HG03378 (cell line): ENCODE results near the gene KLHL29.
A peak's percentile ranks its signal among the peaks of the same experiment; 100 is the strongest.
"Not testable (repeated sequence)": the region's sequence is repeated elsewhere in the genome, so short reads cannot be mapped to it uniquely, and the experiment has no call there.

ENCODE experiments used
- ATAC-seq: cut with Tn5 transposase; IDR thresholded peaks from one replicate; pipeline ENCODE4 v1.9.1; 2021; ENCODE audit warnings: mild to moderate bottlenecking, moderate library complexity; ENCODE audit not compliant: unreplicated experiment

Gene KLHL29

DNA sequence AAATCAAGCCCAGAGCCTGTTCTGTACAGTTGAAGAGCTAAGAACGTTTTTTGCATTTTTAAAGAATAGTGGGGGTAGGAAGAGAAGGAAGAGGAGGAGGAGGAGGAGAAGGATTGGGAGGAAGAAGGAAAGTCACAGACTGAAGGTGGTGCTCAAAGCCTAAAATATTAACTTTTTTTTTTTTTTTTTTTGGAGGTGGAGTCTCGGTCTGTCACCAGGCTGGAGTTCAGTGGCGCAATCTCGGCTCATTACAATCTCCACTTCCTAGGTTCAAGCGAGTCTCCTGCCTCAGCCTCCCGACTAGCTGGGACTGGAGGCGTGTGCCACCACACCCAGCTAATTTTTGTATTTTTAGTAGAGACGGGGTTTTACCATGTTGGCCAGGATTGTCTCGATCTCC, 18.3 kb upstream of the KLHL29 start:
- no peak for ATAC-seq

DNA sequence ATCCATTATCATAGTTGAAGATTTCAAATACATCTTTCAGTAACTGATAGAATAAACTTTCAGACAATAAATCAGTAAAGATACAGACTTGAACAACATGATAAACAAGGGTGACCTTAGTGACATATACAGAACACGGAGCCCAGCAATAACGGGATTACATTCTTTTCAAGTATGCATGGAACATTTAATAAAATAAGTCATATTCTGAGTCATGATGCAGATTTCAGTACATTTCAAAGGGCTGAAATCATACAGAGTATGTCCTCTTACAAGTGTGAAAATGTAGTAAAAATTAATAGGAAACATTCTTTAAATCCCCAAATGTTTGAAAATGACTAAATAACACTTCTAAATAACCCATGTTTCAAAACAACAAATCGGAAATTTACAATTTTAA, 17.2 kb upstream of the KLHL29 start:
- no peak for ATAC-seq

DNA sequence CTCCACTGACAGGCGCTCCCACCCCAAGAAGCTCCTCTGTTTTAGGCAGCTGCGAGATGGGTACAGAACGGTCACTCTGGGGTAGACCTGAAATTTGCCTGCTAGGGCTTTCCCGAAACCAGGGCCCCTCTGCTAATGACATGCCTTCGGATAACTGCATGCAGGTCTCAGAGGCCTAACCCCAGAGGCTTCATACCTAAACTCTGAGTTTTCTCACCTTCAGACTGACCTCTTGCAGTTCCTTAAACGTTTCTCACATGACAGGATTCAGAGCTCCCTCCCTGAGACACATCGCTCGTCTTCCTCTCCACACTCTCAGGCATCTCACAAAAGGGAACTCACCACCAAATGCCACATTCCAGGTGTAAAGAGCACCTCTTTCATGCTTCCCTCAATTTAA, 11.3 kb upstream of the KLHL29 start:
- no peak for ATAC-seq

DNA sequence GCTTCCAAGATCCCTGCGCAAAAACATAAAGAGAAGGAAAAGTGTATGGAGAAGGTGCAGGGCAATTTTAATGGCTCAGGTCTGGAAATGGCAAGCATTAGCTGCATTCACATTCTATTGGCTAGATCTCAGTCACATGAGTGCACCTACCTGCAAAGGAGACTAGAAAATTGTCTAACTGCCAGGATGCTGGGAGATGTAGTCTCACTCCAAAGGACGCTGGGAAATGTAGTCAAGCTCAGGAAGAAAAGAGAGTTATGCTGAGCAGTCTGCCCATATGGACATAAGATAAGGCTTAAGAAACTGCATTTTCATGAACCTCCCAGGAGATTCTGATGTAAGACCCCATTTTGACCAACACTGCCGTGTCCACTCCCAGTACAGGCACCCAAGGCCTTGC, 9.5 kb upstream of the KLHL29 start:
- ATAC-seq = peak; percentile 49

DNA sequence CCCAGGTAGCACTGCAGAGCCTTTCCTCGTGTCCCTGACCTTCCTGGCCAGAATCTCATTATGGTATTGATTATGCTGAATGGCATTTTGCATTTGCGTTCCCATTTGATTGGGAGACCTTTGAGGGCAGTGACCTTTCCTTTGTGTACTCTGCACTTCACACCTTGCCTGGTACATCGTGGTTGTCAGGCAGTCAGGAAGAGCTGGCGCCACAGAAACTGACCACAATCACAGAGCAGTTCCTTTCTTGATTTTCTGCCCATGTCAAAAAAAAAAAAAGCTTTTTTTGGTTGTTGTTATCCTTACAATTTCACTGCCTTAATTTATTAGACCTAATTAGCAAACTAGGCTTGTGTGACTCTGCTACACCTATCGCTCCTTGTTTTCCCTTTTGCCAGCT, 8.9 kb upstream of the KLHL29 start:
- ATAC-seq = no peak

DNA sequence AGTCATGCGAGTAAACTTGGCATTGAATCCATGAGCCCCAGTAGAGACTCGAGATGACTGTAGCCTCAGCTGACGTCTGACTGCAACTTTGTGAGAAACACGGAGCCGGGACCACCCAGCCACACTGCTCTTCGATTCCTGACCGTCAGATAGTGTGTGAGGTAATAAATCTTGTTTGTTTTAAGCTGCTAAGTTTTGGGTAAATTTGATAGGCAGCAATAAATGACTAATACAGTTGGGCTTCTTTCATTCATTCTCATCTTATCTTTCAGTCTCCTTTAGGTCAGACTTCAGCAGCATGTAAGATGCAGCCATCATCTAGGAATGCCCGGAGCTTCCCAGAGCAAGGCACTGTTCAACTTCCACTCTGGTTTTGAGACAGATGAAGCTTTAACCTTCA, 8.0 kb upstream of the KLHL29 start:
- ATAC-seq = no peak

DNA sequence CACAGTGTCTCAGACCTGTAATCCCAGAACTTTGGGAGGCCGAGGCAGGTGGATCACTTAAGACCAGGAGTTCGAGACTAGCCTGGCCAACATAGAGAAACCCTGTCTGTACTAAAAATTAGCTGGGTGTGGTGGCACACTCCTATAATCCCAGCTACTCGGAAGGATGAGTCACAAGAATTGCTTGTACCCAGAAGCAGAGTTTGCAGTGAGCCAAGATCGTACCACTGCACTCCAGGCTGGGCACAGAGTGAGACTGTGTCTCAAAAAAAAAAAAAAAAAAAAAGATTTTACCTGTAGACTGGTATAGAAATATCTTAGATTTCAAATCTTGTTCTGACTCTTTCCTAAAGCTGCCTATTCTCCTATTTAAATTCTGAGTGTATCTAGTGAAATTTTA, 7.2 kb upstream of the KLHL29 start:
- ATAC-seq = no peak

DNA sequence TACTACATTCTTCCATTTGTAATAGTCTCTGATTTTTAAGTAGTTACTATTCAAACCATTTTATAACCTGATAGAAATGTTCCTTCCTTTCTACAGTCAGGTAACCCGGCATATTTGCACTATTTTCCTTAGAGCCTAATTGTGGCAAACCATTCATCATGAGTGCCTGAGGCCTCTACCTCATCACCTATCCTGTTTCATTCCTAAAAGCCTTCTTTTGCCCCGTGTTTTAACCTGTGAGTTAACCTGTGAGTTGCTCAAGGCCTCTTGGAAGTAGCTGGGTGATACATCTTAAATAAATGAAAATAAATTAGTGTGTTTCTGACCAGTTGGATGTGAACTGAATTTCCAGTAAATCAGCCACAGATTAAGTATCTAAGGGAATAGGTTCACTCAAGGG, 6.5 kb upstream of the KLHL29 start:
- no peak for ATAC-seq

DNA sequence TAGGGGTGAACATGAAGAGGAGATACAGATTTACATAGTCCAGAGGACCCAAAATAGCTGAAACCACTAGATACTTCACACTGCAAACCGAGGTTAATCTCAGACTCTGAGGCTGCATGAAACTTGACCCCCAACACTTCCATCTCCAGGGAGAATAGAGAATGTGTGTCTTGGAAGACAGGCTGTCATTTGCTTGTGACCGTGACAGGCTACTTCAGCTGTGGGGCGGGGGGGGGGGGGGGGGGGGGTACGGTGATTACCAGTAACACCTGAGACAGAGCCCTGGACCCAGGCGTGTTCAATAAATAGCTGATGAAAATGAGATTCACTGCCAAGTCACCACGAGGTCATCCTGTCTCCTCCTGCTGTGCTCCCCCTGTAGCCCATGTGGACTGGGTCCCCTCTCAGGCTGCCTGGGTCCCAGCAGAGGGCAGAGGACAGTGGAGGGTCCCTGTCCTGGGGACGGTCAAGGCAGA, 5.7 kb upstream of the KLHL29 start:
- ATAC-seq = peak; percentile 68

DNA sequence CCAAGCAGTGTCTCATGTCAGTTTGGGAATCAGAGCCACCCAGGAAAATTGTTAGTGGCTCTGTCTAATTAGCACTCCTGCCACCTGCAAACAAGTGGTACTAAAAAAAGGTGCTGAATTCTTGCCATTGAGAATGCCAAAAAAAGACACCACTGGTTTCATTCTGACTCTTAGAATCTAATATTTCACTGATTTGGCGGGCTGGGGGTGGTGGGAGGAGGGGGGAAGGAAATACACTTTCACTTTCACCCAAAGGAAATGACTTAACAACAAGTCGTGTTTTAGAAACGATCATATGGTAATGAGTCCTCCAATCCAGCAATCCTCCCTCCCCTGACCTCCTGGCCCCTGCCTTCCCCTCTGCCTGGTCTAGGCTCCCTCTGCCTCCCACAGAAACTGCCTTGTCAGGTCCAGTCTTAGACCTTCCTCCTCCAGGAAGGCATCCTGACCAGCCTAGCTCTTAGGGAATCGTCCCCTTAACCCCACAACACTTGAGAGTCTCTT, 4.4 kb upstream of the KLHL29 start:
- peak; percentile 38 for ATAC-seq

DNA sequence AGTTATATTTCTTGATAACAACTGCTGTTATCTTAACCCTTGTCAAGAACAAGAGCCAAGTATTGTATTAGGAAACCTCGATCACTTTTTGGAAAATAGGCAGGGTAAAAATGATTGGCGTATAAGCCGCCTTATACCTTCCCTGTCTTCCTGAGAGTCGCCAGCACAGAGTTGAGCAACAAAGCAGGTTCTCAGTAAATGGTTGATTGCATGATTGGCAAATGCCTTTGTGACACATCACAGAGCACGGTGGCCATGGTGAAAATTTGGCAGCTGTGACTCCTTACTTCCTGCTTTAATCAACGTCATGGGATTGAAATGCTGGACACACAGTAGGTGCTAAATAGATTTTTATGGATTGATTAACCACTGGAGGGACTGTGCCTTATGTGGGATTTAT, 3.9 kb upstream of the KLHL29 start:
- peak; percentile 24 for ATAC-seq

DNA sequence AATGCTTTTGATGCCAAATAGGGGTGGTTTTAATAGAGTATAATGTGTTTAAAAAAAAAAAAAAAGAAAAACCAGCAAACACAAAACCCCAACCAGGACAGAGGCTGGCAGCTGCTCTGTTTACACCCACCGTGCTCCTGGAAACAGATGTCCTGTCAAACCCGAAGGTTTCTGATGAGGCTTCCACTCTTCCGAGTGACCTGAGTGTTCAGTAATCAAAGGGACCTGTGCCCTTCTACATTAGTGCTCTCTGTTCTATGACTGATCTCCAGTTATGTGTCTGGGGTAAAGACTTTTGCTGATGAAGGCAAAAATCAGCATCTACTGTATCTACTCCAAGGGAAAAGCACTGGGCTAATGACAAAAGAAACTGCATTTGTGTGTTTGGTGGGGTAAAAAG, 3.5 kb upstream of the KLHL29 start:
- ATAC-seq = no peak

DNA sequence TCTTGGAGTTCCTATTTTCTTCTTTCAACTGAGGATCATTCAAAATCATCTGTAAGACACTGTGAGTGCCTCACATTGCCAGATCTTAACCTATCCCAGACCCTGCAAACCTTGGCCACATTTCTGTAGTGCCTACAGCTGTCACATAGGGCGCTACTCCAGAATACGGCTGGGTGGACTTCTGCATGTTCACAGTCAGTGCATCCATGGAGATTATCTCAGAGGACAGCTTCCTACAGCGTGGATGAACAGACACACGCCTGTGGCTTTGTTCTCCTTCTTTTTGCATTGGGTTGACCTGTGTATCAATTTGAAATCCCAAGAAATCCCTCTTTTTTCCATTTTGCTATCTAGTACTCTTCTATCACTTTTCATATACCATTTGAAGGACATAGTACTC, 1.9 kb upstream of the KLHL29 start:
- ATAC-seq = no peak

DNA sequence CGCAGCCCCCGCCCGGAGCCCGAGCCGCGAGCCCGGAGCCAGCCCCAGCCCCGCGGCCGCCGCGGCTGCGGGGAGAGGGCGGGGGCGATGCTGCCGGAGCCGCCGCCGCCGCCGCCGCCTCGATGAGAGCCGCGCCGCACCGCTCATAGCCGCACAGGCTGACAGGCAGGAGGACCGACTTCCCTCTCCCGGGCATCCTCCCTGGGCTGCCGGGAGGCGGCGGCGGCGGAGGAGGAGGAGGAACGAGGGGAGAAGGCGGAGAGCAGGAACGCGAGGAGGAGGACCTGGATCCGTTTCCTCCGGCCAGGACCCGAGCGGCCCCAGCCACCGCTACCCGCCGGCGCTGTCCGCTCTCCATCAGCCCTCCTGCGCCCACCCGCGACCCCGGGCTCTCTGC, 370 bp downstream of the KLHL29 start:
- ATAC-seq = peak; percentile 1

DNA sequence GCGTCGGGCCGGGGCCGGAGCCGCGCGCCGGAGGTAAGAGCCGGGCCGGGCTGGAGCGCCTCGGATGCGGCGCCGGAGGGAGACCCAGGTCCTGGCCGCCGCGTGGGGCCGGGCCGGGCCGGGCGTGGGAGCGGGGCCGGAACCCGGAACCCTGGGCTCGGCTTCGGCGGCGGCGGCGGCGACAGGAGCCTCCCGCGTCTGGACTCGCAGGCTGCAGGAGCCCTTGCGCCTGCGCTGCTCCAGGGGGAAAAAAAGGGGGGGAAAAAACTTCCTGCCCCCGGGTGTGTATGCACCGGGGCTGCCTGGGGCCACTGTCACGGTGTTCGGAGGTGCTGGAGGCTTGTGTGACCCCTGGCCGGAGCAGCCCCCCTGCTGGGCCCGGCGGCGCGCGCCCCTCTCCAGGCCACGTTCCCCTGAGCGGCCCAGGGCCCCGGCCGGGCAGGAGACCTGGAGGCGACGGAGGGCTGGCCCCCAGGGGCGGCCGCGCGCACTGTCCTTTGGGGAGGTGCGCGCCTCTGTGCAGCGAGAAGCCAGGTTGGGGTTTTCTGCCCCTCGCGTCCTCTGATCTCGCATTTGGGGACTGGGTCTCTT, 864 bp downstream of the KLHL29 start:
- ATAC-seq = no peak

DNA sequence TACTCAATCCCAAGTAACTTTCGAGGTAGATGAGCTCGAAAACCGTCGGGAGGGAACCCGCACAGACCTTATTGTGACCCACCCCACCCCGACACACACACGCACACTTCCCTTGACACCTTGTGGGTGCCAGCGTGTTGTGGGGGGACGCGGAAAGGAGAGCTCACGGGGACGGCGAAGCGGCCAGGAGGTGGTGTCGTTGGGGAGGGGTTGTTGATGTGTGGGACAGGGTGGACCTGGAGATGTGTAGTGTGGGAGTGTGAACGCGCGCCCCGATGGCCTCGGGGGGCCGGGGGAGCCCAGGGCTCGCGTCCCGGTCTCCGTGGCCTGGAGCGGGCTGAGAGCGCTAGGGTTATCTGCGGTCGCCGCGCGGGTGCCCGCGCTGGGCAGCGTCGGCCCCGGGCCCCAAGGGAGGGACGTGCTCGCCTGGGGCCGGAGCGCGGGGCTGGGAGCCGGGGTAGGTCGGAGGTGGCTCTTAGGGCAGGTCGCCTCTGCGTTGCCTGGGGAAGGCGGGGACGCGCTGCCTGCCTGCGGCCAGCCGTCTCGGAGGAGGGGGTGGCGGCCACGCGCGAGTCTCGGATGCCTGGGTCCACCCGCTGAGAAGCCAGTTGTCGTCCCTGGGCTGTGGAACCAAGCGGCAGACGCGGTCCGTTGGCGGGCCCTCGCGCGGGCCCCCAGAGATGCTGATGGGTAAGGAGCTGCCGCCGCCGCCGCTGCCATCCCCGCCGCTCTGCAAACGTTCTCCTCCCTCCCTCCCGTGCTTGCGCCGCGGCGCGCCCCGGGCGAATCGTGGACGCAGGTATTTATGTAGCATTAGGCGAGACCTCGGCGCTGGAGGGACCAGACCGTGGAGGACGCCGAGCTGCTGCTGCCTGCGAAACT, 1.6 kb downstream of the KLHL29 start:
- ATAC-seq = no peak

DNA sequence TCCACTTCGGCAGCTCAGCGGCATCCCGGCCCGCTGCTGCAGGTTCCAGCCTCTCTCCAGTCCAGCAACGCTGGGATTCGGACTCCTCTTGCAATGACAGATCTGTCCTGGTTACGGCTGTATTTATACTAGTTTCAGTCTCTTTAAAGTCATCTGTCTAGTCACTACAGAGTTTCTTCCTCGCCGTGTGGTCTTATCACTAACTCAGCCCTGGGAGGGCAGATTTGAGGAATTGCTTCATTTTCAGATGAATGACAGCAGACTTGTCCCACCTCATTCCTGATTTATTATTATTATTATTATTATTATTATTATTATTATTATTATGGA, 2.2 kb downstream of the KLHL29 start:
- ATAC-seq = no peak

DNA sequence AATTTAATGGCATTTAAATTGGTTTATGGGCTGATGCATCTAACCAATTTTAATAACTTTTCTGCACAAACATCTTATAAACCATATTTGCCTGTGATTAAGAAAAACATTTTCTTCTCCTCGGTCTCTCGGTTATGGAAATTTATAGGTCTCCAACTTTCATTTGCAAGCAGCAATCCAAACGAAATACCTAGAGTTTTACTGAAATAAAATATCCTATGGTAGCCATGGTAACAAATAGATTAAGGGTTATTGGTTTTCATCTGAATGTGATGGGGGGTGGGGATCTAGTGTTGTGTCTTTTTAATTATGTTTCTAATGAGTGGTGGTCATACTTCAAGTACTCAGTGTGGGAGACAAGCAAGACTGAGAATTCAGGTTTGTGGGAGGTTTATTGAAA, 2.9 kb downstream of the KLHL29 start:
- no peak for ATAC-seq

DNA sequence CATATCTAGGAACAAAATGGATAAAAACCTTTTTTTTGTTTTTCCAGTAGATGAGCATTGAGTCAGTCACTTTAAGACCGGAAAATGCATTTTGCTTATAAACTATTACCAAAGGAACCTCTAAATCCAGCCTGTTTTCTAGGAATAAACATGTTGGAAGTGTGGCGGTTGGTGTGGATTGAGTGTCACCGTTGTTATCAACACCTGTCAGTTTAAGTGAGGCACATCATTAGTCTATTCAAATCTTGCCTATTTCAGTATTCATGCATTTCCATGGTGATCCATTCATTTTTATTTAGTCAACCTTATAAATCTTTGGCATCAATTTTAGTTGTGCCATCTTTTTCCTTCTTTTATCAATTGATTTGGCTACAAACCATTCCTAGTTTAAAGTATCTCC, 3.3 kb downstream of the KLHL29 start:
- no peak for ATAC-seq

DNA sequence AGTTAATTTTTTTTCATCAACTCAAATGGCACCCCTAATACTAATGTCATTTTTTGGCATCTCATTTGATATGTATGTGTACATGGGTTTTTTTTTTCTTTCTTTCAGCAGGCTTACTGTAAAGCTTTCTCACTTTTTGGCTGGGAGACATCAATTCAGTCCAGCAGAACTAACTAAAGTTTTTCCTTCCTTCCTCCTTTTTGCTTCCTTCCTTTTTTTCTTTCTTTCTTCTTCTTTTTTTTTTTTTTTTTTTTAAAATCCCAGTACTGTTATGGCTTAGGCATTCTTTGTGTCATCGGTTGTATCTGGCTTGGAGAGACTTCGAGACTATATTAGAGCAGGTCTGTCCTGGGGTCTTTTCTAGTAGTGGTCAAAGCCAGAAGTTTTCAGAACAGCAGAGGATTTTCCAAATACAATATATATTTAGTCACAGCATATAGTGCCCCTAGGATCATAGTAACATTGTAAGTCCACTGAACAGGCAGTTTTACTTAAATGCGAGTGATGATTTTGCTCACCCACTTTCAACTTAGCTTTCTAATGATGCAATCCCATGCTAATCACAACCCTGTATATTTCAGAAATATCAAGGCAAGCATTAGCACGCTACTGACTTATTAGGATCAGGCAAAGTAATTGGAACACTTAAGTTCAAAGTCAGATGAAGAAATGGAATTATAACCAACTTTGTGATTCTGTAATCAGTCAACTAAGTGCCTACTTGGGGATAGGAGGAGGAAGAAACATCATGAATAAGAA, 4.0 kb downstream of the KLHL29 start:
- no peak for ATAC-seq

DNA sequence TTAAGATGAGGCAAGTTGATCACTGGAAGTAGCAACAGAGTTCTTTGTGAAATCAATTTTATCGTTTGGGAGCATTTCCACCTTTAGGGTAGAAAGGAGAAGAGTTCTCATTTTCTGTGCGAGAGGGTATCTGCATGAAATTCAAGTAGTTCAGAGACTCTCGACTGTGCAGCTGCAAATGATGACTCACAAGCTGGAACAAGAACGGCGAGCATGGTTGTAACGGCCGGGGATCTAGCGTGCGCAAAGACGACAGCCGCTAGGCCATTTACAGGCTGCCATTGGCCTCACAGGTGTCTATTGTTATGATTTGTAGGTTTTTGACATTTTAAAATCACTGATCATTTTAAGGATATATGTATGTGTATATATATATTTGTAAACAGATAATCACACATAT, 5.2 kb downstream of the KLHL29 start:
- no peak for ATAC-seq

DNA sequence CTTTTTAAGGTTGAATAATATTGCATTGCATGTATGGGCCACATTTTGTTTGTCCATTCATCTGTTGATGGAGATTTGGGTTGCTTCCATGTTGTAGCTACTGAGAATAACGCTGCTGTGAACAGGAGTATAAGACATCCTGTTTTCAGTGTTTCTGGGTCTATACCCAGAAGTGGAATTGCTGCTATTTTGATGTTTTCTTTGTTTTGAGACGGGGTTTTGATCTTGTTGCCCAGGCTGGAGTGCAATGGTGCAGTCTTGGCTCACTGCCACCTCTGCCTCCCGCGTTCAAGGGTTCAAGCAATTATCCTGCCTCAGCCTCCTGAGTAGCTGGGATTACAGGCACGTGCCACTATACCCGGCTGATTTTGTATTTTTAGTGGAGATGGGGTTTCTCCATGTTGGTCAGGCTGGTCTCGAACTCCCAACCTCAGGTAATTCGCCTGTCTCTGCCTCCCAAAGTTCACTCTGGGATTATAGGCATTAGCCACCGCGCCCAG, 6.3 kb downstream of the KLHL29 start:
- not testable (repeated sequence) for ATAC-seq
